Amniotic epithelial cell (primary cell): Measurements from ENCODE around the gene LOXL3.

Experiments
- DNase-seq: peaks from one replicate; pipeline ENCODE4 v3.0.0-alpha.2; 2010; ENCODE audit warnings: low read depth

LOXL3 gene

DNA sequence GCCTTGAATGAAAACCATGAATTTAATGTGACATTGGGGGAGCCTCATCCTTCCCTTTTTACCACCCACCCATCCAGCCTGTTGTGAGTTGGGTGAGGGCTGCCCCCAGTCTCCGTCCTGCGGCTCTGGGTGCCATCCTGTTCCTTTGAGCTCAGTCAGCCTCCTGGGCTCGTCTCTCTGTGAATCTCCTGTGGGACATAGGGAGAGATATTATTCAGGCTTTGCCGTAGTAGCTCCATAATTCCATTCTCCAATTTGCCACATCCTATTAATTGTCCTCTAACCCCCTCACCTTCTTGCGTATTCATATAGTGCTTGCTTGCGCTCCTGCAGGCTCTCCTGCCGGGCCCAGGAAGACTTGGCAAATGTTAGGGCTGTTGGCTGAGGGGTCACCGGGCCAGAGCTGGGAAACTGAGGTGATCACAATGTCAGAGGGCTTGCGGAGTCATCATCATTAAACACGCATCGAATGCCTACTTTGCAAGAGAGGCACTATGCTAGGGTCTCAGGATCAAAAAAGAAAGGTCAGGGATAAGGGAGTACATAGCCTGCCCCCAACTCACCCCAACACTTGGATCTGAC is 27.0 kb downstream of the LOXL3 start:
- no peak for DNase-seq

DNA sequence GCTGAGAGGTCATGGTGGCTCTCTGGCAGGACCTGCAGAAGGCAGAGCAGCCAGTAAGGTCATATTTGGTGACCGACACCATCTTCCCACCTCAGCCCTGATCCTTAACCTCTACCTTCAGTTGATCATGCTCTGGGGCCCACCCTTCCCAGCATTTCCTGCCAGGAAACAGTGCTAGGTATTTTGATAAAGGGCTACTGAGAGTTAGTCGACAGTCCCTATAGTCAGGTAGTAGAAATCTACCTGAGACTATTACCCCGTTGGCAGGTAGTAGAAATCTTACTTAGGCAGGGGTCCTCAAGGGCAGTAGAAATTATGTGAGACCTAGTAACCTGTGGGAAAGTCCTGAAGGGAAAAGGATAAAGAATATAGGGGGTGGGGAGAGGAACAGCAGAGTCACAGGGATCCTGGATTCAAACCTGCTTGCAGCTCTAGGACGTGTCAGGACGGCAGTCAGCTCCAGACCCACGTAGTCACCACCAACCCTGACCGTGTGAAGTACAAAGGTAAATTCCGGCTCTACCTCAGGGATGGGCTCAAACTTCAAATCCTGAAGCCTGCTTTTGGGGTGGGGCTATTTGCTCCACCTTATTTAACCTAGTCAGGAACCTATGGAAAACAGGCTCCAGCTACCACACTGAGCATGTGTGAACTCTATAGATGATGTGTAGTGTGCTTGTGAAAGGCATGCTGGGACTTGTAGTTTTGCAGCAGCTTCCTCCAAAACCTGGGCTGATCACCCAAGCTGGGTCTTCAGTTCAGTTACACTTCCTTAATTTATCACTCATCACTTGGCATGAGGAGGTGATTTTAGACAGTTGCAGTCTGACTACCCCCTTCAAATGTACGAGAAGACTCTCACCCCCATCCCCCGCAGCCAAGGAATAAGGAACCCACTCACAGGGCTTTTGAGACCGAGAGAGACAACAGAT is 27.8 kb downstream of the LOXL3 start, which contains the start of gene DQX1:
Gene DQX1, minus strand, starts transcription at position 515 of the 932 bp plus-strand sequence. Its CDS starts 502 bp downstream, at position 13.
- peak; percentile 40 for DNase-seq

DNA sequence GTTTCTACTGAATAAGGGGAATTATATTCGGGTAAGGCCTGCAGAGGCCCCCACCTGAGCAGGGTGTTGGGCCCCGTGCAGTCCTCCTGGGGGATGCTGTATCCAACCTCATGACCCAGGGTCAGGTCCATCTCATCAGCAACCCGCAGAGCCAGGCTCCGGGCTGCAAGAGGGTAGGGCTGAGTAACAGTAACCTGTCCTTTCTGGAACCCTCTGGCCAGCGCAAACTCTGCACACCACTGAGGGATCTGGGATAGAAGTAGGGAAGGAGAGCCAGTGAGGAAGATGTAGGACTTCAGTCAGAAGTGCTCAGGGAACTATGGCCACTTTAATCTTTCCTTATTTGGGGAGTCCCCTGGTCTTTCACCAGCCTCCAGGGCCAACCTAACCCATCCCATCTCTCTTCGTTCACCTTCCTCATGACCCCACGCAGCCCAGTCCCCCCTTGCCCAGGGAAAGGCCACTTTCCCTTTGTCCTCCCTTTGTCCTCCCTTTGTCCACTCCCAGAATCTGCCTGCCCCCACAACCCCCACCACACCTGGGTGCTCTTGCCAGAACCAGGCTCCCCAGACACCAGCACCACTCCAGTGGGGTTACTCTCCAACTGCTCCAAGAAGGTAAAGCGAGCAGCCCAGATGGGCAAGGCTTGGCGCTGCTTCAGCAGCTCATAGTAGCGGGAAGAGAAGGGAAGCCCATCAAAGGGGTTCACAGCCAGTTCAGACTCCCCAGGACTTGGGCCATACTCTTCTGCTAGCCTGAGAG is 28.6 kb downstream of the LOXL3 start:
- no peak for DNase-seq

DNA sequence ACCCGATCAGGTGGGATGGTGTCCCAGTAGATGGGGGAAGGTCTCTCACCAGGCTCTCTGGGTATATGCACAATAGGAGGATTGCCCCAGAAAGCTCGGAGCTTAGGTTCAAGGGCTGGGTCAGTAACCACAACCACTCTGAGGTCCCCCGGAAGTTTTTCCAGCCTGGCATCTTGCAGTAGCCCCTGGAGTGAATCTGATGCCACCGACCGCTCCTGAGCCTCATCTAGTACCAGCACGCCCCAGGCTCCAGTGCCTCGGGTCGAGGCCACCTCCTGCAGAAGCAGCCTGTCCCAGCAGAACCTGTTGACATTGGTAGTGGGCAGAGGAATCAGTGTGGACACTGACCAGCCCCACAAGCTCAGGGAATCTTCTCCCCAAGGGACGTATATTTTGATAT is 29.7 kb downstream of the LOXL3 start:
- no peak for DNase-seq

DNA sequence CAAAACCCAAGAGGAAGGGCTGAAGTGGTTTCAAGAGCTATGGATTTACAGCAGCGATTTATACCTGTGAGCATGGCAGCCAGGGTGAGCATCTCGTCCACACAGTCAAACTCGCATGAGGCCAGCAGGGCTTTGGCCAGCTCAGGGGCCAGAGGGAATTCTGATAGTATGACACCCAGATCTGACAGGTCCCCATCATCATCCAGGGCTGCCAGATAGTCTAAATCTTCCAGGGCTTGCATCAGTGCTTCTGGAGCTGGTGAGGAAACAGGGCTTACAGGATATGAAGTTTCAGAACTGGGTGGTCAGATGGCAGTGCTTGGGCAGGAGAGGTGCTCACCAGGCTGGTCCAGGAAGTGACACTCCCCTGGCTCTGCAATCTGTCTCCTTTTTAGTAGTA is 31.2 kb downstream of the LOXL3 start:
- no peak for DNase-seq

DNA sequence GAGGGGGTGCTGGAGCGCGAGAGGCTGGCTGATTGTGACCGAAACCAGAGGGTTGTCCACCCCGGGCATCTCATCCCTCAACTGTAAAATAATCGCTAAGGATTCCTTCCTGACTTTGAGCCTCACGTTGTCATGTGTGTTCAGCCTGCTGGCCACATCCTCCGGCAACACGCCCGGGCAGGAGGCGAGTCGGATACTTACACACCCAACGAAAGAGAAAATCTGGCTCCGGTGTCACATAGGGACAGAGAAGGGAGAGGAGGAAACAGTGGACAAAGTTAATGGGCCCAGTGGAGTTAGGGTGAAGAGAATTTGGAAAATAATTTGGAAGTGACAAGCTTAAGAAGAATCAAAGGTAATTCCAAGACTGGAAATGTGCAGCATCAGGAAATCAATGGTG is 37.1 kb downstream of the LOXL3 start:
- DNase-seq, result no peak

DNA sequence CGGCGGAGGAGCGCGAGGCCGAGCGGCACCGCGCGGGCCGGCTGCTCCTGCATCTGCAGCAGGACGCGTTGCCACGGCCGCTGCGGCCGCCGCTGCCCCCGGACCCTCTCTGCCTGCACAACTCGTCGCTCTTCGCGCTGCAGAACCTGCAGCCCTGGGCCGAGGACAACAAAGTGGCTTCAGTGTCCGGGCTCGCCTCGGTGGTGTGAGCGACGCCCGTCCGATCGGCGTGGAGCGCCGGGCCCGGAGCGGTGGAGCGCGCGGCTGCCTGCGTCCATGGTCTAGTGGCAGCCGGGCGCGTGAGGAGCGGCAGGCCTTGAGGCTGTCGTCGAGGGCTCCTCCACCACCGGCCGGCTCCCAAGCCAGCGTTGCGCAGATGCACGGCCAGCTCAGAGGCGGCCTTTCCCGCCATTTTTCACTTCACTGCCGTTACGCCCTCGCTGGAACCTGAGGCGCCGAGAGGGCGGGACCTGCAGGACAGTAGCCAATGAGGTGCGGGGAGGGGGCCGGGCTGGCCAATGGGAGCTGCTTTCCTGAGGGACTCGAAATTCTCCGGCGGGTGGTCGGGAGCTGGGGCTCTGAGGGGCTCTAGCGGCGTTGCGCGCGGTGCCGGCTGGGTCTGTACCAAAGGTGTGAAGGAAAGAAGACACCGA is 37.6 kb downstream of the LOXL3 start:
- DNase-seq, result peak; percentile 22

DNA sequence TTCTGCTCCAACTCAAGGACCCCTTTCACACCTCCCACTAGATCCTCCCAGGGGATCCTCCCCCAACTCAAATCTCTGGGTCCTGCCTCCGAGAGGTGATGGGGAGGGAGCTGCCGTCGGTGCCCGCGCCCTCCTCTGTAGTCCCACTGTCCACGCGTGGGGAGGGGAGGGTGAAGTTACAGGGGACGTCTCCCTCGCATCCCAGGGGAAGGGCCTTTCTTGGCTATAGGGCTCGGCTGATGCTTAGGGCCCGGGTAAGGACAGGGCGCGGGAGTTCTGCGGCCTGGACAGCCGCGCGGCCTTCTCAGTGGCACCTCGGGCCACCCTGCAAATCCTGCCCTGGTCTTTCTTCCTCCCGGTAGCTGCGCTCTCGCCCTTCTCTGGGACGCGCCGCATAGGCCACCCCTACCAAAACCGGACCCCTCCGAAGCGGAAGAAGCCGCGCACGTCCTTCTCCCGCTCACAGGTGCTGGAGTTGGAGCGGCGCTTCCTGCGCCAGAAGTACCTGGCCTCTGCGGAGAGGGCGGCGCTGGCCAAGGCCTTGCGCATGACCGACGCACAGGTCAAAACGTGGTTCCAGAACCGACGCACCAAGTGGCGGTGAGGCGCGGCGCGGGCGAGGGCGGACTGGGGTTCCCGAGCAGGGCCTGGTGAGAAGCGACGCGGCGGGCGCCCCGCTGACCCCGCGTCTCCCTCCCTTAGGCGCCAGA is 38.3 kb downstream of the LOXL3 start:
- no peak for DNase-seq

DNA sequence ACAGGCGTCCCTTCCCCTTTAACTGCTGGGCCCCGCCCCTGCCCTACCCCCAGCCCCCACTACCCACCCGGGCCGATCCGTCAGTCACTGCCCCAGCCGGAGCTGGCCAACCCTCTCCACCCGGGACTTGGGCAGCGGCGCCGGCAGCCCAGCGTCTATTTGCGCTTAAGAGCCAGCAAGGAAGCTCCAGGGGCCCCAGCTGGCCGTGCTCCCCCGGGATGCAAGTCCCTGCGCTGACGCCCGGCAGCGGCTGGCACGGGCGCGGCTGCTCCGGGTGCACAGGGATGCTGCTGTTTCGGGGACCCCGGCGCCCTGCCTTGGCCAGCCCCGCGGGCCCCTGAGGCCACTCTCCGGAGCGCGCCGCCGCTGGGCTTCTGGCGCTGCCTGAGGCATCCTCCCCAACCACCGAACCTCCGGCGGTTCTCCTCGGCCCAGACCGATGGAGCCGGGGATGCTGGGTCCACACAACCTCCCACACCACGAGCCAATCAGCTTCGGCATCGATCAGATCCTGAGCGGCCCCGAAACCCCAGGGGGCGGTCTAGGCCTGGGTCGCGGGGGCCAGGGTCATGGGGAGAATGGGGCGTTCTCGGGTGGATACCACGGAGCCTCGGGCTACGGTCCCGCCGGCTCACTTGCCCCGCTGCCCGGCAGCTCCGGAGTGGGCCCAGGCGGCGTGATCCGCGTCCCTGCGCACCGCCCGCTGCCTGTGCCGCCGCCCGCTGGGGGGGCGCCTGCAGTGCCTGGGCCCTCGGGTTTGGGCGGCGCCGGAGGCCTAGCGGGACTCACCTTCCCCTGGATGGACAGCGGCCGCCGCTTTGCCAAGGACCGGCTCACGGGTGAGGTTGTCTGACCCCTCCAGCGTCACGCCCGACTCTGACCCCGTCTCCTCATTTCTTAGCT is 39.1 kb downstream of the LOXL3 start, which contains the start of gene TLX2:
Gene TLX2, plus strand, starts transcription at position 83 of the 903 bp plus-strand sequence. Its CDS starts 357 bp downstream, at position 440.
- DNase-seq, result no peak

DNA sequence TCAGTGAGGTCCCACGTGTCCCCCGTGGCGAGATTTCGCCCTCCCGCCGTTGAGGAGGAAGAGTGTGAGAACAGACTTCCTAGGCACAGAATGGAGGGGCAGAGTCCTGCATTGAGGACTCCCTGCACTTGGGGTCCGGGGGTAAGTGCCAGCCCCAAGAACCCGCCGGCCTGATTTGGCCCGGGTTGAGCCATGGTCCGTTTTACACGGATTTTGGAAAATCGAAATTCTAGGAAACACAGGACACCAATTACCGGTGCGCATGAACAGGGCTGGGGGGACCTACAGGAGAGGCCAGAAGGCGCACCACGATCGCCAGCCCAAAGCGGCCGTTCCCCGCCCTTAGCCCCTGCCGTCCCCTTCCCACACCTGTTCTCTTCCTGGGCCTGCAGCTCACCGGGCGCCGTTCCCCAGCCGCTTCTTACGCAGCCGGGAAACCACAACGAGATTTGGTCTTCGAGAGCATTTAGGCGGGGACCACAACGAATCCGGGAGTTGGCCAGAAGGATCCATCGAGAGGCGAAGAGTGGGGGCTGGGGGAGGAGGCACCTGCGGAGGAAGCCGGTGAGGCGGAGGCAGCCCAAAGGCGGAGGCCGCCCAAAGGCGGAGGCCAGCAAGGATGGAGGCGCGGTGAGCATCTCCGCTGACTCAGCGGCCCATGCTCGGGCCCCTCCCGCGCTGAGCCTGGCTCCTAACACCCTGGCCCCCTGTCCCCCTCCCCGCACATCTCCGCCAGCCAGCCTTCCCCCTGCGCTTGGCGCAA is 40.0 kb downstream of the LOXL3 start:
- DNase-seq, result no peak

DNA sequence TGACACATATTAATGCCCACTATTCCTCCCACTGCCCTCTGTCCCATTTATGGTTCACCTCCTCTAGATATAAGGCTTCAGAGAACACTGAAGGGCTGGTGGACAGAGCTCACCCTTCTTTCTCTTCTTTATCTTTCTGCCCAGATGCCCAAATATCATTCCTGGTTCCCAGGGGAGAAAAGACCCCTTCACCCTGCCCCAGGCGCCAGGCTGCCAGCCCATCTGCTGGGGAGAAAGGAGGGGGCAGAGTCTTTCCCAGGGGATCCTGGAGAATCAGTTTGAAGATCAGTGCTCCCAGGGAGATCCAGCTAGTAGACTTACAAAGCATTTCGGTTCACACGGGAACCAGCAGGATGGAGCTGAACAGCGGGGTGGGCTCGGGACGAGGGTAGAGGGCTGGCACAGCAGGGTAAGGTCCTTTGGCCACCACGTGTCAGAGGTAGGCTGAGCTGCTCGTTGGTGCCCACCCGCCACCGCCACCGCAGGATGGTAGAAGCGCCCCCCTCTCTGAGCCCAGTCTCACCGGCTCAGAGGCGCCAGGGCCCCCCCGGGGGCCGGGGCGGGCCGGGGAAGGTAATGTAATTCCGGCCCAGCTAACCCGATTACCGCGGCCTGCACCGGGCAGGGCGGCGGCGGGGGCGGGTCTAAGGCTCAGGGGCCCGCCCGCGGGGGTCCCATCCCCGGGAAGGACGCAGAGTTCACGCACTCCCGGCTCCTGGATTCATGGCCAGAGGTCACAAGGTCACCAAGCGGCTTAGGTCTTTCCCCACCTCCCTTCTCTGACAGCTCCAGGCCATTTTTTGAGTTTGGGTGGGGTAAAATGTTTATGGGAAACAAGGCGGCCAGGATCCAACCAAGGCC is 40.8 kb downstream of the LOXL3 start:
- DNase-seq, result no peak

DNA sequence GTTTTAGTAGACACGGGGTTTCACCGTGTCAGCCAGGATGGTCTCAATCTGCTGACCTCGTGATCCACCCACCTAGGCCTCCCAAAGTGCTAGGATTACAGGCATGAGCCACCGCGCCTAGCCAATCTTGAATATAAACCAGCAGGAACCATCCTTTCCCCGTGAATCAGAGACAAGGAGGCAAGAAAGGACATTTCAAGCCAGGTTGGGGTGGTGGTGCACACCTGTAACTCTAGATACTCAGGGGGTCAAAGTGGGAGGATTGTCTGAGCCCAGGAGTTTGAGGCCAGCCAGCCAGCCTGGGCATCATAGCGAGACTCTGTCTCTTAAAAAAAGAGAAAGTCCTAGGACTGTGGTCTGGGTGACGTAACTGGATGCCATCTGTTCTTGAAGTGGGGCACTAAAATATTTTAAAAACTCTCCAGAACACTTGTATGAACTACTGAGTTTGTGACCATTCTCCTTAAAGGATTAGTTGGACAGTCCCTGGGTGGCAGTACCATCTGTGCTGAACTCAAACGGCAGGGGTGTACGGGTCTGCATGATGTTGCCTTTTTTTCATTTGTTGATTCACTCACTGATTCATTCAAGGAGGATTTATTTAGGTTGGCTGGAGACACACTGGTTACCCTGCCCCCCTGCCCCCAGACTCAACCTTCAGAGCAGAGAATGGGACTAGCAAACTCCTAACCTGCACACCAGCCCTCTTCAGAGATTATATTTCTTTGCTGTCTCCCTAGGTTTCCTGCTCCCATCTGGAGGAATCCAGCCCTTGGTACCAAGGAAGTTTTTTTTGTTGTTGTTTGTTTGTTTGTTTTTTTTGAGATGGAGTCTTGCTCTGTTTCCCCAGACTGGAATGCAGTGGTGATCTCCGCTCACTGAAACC is 42.4 kb downstream of the LOXL3 start:
- no peak for DNase-seq

DNA sequence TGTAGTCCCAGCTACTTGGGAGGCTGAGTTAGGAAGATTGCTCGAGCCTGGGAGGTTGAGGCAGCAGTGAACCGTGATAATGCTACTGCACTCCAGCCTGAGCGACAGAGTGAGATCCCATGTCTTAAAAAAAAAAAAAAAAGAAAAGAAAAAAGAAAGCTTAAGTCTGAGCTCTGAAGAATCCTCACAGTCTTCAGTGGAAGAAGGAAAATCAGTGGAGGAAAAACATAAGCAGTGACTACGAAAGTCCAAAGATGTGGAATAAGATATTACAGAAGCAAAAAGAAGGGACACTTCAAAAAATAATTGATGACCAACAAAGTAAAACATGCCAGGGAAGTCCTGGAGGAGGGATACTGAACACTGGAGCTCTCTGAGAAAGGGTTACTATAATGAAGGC is 43.5 kb downstream of the LOXL3 start:
- no peak for DNase-seq

DNA sequence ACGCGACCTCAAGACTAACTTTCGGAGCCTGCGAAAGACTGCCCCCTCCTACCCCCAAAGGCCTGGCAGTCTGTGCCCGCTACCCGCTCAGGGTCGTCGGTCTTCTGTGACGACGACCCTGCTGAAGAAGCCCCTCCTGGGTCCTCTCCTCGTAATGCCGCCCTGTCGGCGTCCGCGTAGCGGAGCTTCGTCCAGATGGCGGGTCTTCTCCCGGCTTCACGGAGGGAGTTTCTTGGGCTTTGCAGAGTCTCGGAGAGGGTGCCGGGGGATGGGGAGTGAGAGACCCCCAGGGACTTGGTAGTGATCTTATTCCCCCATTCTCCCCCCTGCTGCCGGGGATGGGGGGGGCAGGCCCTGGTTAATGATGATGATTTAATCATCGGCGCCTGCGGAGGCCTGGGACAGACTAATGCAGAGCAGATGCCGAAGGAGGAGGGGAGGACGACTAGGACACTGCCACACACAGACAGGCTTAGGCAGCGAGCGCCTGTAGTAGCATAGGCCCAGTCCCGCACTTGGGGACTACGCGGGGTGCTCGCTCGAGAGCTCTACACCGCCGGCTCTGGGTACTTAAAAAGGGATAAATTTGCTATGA is 45.7 kb downstream of the LOXL3 start:
- no peak for DNase-seq

DNA sequence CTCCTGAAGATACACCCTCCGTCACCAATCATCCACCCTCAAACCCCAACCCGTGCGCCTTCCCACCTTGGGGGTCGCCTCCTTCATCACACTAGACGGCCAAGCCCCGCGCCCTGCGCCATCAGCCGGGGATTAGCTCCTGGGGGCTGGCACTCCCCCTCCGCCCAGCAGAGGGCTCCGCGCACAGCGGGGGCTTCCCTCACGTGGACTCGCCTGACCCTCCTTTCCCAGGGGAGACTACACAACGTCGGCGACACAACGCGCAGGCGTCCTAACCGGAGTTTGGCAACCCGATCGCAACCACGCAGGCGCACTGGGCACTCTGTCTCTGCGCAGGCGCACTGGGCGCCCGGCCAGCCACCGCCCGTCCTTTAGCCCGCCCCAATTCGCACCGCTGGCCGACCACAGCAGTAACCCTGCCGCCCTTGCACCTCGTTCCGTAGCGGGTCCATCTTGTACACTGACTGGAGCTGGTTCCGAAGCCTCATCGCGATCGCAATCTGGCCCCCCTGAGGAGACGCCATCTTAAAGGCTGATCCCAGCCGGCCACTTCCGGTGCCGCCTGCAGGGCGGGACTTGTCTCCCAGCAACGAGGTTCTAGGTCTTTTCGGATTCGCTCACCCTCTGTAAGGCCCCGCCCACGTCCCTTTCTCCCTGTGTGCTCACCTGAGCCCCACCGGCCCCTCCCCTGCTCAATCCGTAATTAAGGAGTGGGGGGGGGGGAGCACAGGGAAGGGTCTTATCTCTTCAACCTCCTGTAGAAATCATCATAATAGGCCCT is 46.4 kb downstream of the LOXL3 start, which contains the start of gene PCGF1:
Gene PCGF1, minus strand, starts transcription at position 551 of the 781 bp plus-strand sequence. Its CDS starts 27 bp downstream, at position 524.
- DNase-seq, result peak; percentile 95
